HG03097 (cell line): Measurements from ENCODE around the gene UBE2N.
"Not testable (repeated sequence)": the region's sequence is repeated elsewhere in the genome, so short reads cannot be mapped to it uniquely, and the experiment has no call there.

Experiments used
- ATAC-seq: cut with Tn5 transposase; IDR thresholded peaks from one replicate; pipeline ENCODE4 v1.9.1; 2021; ENCODE audit not compliant: unreplicated experiment, low FRiP score

UBE2N gene

GRCh38 chr12:93415723-93416464, 25.9 kb downstream of the UBE2N start:
- ATAC-seq, result no peak

- no peak for ATAC-seq
These were observed 28.7 kb downstream of the UBE2N start for GRCh38 chr12:93413064-93413463.

GRCh38 chr12:93412396-93412795, 29.4 kb downstream of the UBE2N start:
- ATAC-seq, result not testable (repeated sequence)

- not testable (repeated sequence) for ATAC-seq
These were observed 30.7 kb downstream of the UBE2N start for GRCh38 chr12:93411060-93411459.

- not testable (repeated sequence) for ATAC-seq
These were observed 32.2 kb downstream of the UBE2N start for GRCh38 chr12:93409343-93410187.

- ATAC-seq, result no peak
These were observed 32.9 kb downstream of the UBE2N start for GRCh38 chr12:93408813-93409212.

- ATAC-seq, result no peak
These were observed 33.8 kb downstream of the UBE2N start for GRCh38 chr12:93407963-93408283.

GRCh38 chr12:93407054-93407962, 34.4 kb downstream of the UBE2N start:
- ATAC-seq, result no peak

GRCh38 chr12:93404961-93405849, 36.5 kb downstream of the UBE2N start:
- ATAC-seq, result no peak

- ATAC-seq, result no peak
These were observed 37.6 kb downstream of the UBE2N start for GRCh38 chr12:93403988-93404803.

- no peak for ATAC-seq
These were observed 39.1 kb downstream of the UBE2N start for GRCh38 chr12:93402333-93403311.

- ATAC-seq, result peak; percentile 46
These were observed 42.4 kb downstream of the UBE2N start for GRCh38 chr12:93399183-93399863.

GRCh38 chr12:93397412-93397811, 44.3 kb downstream of the UBE2N start:
- no peak for ATAC-seq

- ATAC-seq, result no peak
These were observed 48.3 kb downstream of the UBE2N start for GRCh38 chr12:93393425-93393824.

- no peak for ATAC-seq
These were observed 51.0 kb downstream of the UBE2N start for GRCh38 chr12:93390549-93391297.

- no peak for ATAC-seq
These were observed 51.7 kb downstream of the UBE2N start for GRCh38 chr12:93390031-93390430.

- ATAC-seq, result no peak
These were observed 54.0 kb downstream of the UBE2N start for GRCh38 chr12:93387780-93388179.
